HT-29 (cell line): ENCODE data around the gene SAP30BP. TPM values are rescaled to one million over a fixed set of nuclear protein-coding genes. Genes with fewer than 3 reads are reported as not detected.
"Not testable (repeated sequence)": the region's sequence is repeated elsewhere in the genome, so short reads cannot be mapped to it uniquely, and the experiment has no call there.

Experiments used
- DNase-seq: peaks from one replicate; pipeline ENCODE4 v3.0.0-alpha.2; 2015; ENCODE audit warnings: low spot score
- total RNA-seq: library from RNA; depleted of rRNA; stranded (reverse); fragments of >200 nt; shearing (Covaris generic); gene quantifications from 2 replicates; pipeline ENCODE4 v1.2.3, GENCODE V29; 2014

The SAP30BP gene
- total RNA-seq, 1 experiment from 2014 or later = 53.8 TPM

- peak; percentile 96 for DNase-seq
Measured at GRCh38 chr17:75633486-75634375, 33.4 kb upstream of the SAP30BP start.

DNA sequence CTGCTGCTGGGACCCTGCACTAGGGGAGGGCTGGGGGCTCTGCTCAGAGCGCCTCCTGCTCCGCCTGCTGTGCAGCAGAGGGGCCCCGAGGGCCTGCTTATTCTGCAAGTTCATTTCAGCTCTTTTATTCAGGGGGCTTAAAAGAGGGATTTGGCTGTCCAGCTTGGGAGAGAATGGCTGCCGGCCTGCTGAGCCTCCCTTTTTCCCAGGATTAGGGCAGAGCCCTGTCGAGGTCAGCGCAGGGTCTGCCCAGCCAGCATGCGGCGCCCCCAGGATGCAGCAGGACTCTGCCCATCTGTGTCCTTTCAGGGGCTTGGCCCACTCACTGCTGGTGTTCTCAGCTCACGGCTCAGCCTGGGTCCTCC, 32.8 kb upstream of the SAP30BP start:
- no peak for DNase-seq

GRCh38 chr17:75634754-75635609, 32.2 kb upstream of the SAP30BP start:
- DNase-seq = no peak

DNA sequence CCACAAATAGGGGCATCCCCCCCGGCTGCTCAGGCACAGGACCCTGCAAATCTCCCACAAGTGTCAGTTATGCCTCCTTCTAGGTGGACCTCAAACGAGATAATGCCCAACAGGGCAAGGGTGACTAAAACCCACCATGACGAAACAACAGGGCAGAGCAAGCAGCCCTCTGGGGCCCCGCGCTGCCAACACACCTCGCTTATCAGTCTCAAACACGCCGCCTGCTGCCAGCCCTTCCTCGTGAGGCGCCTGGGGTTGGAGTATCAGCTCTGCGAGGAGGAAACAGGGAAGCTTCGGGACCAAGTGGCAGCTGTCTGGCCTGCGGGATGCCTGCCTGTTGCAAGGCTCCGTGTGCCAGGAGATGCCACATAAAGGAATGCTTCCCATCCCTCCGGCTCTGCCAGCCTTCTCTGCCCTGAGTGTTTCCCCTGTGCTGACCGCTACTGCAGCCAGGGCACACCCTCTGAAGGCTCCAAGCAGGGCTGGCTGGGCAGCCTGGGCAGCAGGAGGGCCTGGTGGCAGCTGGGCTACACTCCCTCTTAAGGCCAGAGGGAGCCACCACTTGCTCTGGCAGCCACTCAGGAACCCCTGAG, 31.4 kb upstream of the SAP30BP start:
- DNase-seq = peak; percentile 72

- DNase-seq = no peak
Measured at GRCh38 chr17:75636381-75637142, 30.6 kb upstream of the SAP30BP start.

GRCh38 chr17:75637143-75637538, 30.0 kb upstream of the SAP30BP start:
- no peak for DNase-seq

DNA sequence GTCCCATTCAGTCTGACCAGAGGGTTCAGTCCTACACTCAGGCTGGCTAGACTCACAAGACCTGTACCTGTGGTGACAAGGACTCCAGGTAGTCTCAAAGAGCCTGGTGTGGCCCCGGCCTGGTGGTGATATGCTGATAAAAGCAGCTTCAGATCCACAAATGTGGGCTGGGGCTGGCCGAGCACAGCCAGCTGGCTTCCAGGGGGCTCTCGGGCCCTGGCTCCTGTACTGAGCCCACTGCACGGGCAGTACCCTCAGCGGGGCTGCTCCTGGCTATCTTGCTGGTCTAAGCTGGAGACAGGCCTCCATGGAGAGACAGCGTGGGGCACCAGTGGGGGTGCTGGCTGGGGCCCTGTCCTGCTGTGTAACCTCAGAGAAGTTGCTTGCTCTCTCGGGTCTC, 29.6 kb upstream of the SAP30BP start:
- DNase-seq = no peak

DNA sequence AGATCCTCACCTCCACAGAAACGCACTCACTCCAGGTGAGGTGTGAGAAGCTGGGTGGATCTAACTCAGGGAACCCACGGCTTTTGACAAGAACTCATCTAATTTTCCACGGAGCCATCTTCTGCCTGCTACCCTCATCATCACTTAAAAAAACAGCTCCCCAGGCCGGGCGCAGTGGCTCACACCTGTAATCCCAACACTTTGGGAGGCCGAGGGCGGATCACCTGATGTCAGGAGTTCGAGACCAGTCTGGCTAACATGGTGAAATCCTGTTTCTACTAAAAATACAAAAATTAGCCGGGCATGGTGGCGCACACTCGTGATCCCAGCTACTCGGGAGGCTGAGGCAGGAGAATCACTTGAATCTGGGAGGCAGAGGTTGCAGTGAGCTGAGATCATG, 29.1 kb upstream of the SAP30BP start:
- not testable (repeated sequence) for DNase-seq

- DNase-seq = no peak
Measured at GRCh38 chr17:75638893-75639292, 28.2 kb upstream of the SAP30BP start.

- DNase-seq = no peak
Measured at GRCh38 chr17:75639327-75639726, 27.8 kb upstream of the SAP30BP start.

DNA sequence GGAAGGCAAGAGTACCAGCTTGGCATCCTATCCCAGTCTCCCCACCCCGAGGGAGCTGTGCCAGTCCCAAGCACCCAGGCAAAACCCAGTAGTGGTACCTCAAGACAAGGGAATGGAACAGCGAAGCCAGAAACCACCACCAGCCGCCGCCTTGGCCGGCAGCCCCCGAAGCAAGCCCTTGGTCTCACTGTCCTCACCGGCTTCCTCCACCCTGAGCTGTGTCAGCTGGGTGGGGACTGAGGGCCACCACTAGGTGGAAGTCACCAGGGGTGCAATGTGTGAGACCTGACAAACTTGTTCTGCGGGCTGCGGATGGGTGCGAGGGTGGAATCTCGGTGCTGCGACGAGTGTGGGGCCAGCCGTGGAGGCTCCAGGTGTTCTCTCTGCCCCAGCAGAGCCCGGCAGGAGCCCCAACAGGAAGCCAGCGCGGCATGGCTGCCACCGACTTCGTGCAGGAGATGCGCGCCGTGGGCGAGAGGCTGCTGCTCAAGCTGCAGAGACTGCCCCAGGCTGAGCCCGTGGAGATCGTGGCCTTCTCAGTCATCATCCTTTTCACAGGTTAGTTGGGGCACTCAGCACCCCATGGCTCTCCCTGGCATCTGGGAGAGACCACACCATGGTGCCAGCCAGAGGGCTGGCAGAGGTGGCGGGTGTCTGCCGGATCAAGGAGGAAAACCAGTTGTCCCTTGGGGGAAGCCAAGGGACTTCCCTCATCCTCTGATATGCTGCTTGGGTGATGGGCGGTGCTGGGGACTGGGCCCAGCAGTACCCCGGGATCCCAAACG, 27.2 kb upstream of the SAP30BP start:
- DNase-seq = peak; percentile 89

DNA sequence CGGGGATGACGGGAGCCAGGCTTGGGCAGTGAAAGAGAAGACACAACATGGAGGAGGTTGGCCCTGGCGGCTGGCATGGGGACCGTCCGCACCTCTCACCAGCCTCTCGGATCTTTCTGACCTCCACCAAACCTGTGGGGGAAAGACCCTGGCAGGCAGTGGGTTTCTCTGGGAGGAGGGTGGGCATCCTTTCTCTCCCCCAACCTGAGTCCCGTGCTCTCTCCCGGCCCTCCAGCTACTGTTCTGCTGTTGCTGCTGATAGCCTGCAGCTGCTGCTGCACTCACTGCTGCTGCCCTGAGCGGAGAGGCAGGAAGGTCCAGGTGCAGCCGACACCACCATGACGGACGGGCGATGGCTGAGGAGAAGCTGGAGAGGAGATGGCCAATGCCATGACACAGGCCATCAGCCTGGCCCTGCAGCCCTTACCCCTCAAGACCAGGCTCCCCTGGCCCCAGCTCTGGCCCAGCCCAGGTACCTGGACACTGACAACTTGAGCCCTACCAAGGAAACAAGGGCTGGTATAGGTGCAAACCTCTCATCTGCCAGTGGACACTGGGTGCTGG, 26.5 kb upstream of the SAP30BP start:
- DNase-seq = no peak

- DNase-seq = no peak
Measured at GRCh38 chr17:75641343-75641742, 25.8 kb upstream of the SAP30BP start.

DNA sequence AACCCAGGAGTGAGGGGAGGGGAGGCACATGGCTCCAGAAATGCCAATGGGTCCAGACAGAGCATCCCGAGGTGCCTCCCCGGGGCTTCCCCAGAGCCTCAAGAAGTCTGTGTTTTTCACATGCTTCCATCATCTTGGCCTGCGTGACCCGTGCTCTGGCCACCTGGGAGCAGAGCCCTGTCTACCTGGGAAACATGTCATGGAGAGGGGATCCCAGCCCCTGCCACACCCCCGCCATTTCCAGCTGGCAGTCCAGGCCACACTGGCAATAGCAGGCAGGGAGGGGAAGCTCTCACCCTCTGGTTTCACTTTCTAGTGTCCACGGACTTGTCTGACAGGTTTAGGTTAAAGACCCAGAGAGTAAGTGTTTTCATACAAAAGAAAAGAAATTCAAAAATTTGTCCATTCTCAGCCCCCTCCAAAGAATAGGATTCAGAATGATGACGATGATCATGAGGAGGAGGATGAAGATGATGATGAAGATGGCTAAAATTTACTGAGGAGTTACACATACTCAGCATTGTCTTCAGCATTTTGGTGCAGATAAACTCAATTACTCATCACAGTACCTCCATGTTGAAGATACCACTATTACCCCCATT, 24.9 kb upstream of the SAP30BP start:
- DNase-seq = peak; percentile 85

DNA sequence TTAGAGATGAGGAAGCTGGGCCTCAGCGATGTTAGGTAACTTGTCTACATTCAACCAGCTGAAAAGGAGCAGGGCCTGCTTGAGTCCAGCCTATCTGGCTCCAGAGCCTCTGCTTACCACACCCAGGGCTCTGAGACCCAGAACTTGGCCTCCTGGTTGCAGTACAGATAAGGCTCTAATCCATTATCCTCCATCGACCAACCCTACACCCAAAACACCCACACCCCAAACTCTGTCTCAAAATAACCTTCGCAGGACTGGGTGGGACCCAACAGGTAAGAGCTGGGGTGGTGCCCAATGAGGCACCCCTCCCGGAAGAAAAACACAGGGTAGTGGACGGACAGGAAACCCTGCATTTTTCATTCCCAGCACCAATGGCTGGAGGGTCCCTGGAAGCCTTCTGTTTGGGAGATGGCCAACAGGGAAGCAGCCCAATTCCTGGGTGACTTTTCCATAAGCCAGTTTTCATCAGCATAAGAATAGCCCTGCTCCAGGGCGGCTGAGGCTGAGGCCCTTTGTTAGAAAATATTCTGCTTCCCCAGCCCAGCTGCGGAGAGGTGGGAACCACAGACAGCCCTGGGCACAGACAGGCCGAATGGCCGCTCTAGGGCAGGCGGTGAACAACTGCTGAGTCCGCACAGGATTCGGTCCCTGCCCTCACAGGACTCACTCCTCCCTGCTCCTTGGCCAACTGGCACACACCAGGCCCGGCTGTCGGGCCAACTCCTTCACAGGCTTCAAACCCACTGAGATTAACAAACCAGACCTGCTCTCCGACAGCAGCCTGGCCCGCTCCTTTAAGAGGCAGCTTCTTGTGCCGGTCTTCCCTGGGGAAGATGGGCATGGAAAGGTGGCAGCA, 24.1 kb upstream of the SAP30BP start:
- peak; percentile 46 for DNase-seq

GRCh38 chr17:75643643-75644017, 23.5 kb upstream of the SAP30BP start:
- DNase-seq = no peak

DNA sequence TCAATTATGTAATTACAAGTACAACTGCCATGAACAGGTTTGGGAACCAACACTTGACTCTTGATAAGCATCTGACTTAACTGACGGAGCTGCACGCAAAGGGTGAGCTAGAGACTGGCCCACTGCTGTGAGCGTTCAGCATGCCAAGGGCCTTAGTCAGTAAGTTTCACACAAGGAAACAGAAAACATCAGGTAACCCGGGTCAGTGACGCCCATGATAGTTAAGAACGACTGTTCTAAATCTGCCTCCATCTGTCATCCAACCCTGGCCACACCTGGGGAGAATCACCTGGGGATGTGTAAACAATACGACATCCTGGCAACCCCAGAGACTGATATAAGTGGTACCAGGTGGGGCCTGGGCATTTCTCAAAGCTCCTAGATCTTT, 21.6 kb upstream of the SAP30BP start:
- DNase-seq = peak; percentile 96

GRCh38 chr17:75645889-75646637, 21.1 kb upstream of the SAP30BP start:
- peak; percentile 97 for DNase-seq
